HEK293T (cell line): ENCODE measurements around the gene CST7.
"Not testable (repeated sequence)": the region's sequence is repeated elsewhere in the genome, so short reads cannot be mapped to it uniquely, and the experiment has no call there.

ENCODE experiments used
- BHLHE40 ChIP-seq: fragments of 450-650 bp; IDR thresholded peaks from 2 replicates; pipeline ENCODE4 v1.6.1; 2016; ENCODE audit warnings: mild to moderate bottlenecking, moderate library complexity, borderline replicate concordance
- CTBP1 ChIP-seq: fragments of 450-650 bp; IDR thresholded peaks from 2 replicates; pipeline ENCODE4 v1.6.1; 2016; ENCODE audit warnings: borderline replicate concordance
- ELF4 ChIP-seq: fragments of 450-650 bp; IDR thresholded peaks from 2 replicates; pipeline ENCODE4 v1.6.1; 2017; ENCODE audit warnings: antibody characterized with exemption

DNA sequence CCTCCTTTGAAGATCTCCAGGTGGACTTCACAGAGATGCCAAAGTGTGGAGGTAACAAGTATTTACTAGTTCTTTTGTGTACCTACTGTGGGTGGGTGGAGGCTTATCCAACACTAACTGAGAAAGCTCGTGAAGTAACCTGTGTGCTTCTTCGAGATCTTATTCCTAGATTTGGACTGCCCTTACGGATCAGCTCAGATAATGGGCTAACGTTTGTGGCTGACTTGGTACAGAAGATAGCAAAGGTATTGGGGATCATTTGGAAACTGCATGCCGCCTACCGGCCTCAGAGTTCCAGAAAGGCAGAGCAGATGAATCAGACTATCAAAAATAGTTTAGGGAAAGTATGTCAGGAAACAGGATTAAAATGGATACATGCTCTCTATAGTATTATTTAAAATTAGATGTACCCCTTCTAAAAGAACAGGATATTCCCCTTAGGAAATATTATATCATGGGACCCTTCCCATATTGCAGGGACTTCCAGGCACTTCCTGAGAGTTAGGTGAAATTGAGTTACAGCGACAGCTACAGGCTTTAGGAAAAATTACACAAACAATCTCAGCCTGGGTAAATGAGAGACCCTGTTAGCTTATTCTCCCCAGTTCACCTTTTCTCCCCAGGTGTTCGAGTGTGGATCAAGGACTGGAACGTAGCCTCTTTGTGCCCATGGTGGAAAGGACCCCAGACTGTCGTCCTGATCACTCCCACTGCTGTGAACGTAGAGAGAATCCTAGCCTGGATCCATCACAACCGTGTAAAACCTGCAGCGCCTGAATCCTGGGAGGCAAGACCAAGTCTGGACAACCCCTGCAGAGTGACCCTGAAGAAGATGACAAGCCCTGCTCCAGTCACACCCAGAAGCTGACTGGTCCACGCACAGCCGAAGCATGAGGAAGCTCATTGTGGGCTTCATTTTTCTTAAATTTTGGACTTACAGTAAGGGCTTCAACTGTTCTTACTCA is 18.1 kb upstream of the CST7 start:
- not testable (repeated sequence) for TF ChIP-seq BHLHE40, CTBP1, ELF4
